Stimulated activated memory B cell treated with anti-CD40 and anti-IgM and Interleukin-4, amounts not matched to agents 10 μg/mL and 1 μg/mL and 100 μg/mL, for 72 hours (primary cell): ENCODE results near the gene CLDN14.
A peak's percentile ranks its signal among the peaks of the same experiment; 100 is the strongest.

Experiments used
- ATAC-seq: fragments of 150-1000 bp; cut with Tn5 transposase; 2 replicates; pipeline ENCODE4 v1.10.0; 2021
- H3K27ac Mint-ChIP-seq: one replicate; pipeline ENCODE4 v1.8.0; 2022; ENCODE audit warnings: mild to moderate bottlenecking, mixed read lengths
- H3K27me3 Mint-ChIP-seq: one replicate; pipeline ENCODE4 v1.8.0; 2022; ENCODE audit warnings: mixed read lengths
- H3K36me3 Mint-ChIP-seq: one replicate; pipeline ENCODE4 v1.8.0; 2022; ENCODE audit warnings: mixed read lengths
- H3K4me1 Mint-ChIP-seq: one replicate; pipeline ENCODE4 v1.8.0; 2022; ENCODE audit warnings: mixed read lengths
- H3K4me3 Mint-ChIP-seq: one replicate; pipeline ENCODE4 v1.8.0; 2022; ENCODE audit warnings: mild to moderate bottlenecking, moderate library complexity, mixed read lengths
- H3K9me3 Mint-ChIP-seq: one replicate; pipeline ENCODE4 v1.8.0; 2022; ENCODE audit warnings: mixed read lengths

CLDN14 gene

GRCh38 chr21:36464590-36464989 is 15.3 kb downstream of the CLDN14 start:
- Mint-ChIP-seq H3K36me3 (no peaks in the 10 kb centered on the region), H3K4me3 (no peak overlapping the region), H3K27me3 (peaks cover 27% of the 10 kb centered on the region), H3K9me3 (no peaks in the 10 kb centered on the region), H3K27ac (no peak overlapping the region), H3K4me1 (peaks cover 7% of the 10 kb centered on the region)
- no peak for ATAC-seq

DNA sequence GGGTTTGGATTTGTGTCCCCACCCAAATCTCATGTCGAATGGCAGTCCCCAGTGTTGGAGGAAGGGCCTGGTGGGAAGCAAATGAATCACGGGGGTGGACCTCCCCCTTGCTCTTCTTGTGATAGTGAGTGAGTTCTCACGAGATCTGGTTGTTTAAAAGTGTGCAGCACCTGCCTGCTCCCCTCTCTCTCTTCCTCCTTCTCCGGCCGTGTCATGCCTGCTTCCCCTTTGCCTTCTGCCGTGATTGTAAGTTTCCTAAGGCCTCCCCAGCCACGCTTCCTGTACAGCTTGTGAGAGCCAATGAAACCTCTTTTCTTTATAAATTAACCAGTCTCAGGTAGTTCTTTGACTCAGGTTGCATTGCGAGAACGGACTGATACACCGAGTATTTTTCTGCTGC is 15.9 kb downstream of the CLDN14 start:
- Mint-ChIP-seq H3K4me1 (peaks cover 7% of the 10 kb centered on the region), H3K27ac (no peak overlapping the region), H3K4me3 (no peak overlapping the region), H3K9me3 (no peaks in the 10 kb centered on the region), H3K36me3 (no peaks in the 10 kb centered on the region), H3K27me3 (peaks cover 27% of the 10 kb centered on the region)
- no peak for ATAC-seq

GRCh38 chr21:36463204-36463603 is 16.7 kb downstream of the CLDN14 start:
- ATAC-seq = no peak
- Mint-ChIP-seq H3K4me3 (no peak overlapping the region), H3K36me3 (no peaks in the 10 kb centered on the region), H3K9me3 (no peaks in the 10 kb centered on the region), H3K4me1 (peaks cover 7% of the 10 kb centered on the region), H3K27me3 (peaks cover 27% of the 10 kb centered on the region), H3K27ac (no peak overlapping the region)

- Mint-ChIP-seq H3K27ac (no peak overlapping the region), H3K4me3 (no peak overlapping the region), H3K9me3 (no peaks in the 10 kb centered on the region), H3K36me3 (no peaks in the 10 kb centered on the region), H3K4me1 (peaks cover 7% of the 10 kb centered on the region), H3K27me3 (peaks cover 27% of the 10 kb centered on the region)
- ATAC-seq = no peak
Measured at GRCh38 chr21:36461918-36462486, 17.9 kb downstream of the CLDN14 start.

DNA sequence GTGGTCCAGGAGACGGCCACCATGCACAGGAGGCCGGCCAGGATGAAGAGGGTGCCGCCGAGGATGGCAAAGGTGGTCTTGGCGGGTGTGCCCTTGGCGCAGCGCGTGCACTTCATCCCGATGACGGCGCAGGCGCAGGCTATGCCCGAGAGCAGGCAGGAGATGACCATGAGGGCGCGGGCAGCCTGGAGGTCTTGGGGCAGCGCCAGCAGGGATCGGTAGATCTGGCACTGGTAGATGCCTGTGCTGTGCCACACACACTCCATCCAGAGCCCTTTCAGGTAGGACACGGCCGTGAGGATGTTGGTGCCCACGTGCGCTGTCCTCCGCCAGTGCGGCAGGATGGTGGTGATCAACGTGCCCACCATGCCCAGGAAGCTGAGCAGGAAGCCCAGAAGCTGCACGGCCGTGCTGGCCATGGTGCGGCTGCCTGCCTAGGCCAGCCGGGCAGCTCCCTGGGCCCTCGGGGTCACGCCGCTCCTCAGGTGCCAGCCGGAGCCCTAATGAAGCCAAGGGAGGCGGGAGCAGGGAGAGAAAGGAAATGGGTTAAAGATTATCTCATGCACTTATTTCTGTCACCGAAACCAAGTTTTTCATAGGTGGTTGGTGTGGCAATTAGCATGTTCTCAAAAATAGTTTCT is 18.5 kb downstream of the CLDN14 start:
- no peak for ATAC-seq
- peaks cover 27% of the 10 kb centered on the region for H3K27me3 Mint-ChIP-seq
- H3K36me3 Mint-ChIP-seq = no peaks in the 10 kb centered on the region
- no peaks in the 10 kb centered on the region for H3K9me3 Mint-ChIP-seq
- H3K4me1 Mint-ChIP-seq = peaks cover 7% of the 10 kb centered on the region
- H3K27ac Mint-ChIP-seq = no peak overlapping the region
- no peak overlapping the region for H3K4me3 Mint-ChIP-seq

DNA sequence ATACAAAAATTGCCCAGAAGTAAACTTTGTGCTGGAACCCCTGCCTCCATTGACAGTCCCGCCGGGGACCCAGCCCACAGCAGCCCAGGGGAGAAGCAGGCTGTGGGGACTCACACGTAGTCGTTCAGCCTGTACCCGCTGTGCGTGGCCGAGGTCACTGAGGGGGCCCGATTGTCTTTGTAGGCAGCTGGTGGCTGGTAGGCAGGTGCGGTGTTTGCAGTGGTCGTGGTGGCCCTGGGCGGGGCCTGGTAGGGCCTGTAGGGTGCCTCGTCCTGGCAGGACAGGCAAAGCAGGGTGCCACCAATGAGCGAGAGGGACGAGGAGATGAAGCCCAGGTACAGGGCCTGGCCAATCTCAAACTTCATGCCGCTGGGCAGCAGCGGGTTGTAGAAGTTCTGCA is 19.1 kb downstream of the CLDN14 start:
- no peak overlapping the region for H3K27ac Mint-ChIP-seq
- ATAC-seq = no peak
- H3K27me3 Mint-ChIP-seq = peaks cover 31% of the 10 kb centered on the region
- no peaks in the 10 kb centered on the region for H3K9me3 Mint-ChIP-seq
- peaks cover 7% of the 10 kb centered on the region for H3K4me1 Mint-ChIP-seq
- H3K36me3 Mint-ChIP-seq = no peaks in the 10 kb centered on the region
- no peak overlapping the region for H3K4me3 Mint-ChIP-seq

GRCh38 chr21:36459098-36459497 is 20.8 kb downstream of the CLDN14 start:
- Mint-ChIP-seq H3K4me1 (peaks cover 4% of the 10 kb centered on the region), H3K27ac (no peak overlapping the region), H3K27me3 (peaks cover 45% of the 10 kb centered on the region), H3K4me3 (no peak overlapping the region), H3K36me3 (no peaks in the 10 kb centered on the region), H3K9me3 (no peaks in the 10 kb centered on the region)
- ATAC-seq = no peak

DNA sequence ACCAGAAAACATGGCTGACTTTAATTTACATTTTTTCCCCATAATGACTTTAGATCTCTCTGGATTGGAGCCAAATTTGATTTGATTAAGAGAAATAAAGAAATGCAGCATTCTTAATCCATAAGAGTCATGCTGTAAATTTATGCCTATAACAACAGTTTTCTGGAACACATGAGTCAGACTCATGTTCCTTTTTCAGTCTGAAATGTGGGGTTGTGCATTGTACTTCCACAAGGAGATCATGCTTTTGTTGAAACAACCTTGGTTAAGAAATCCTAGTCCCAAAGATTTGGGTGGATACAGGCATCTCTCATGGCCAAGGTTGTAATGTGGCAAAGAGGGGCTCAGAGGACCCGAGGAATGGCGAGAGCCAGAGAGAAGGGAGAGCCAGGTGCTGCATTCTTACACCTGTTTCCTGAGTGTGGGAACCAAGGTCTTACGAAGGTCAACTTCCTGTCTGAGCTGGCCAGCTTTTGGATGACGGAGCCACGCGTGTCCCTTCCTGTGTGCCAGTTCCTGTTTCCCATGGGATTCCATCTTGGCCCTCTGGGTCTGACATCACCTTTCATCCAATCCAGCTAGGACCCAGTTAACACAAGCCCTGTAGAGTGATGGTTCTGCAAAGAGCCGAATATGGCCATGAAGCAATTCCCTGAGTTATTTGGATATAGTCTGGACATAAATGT is 23.1 kb downstream of the CLDN14 start:
- no peaks in the 10 kb centered on the region for H3K36me3 Mint-ChIP-seq
- no peak for ATAC-seq
- H3K27me3 Mint-ChIP-seq = peaks cover 38% of the 10 kb centered on the region
- H3K4me3 Mint-ChIP-seq = no peak overlapping the region
- no peak overlapping the region for H3K27ac Mint-ChIP-seq
- no peaks in the 10 kb centered on the region for H3K9me3 Mint-ChIP-seq
- H3K4me1 Mint-ChIP-seq = no peaks in the 10 kb centered on the region

DNA sequence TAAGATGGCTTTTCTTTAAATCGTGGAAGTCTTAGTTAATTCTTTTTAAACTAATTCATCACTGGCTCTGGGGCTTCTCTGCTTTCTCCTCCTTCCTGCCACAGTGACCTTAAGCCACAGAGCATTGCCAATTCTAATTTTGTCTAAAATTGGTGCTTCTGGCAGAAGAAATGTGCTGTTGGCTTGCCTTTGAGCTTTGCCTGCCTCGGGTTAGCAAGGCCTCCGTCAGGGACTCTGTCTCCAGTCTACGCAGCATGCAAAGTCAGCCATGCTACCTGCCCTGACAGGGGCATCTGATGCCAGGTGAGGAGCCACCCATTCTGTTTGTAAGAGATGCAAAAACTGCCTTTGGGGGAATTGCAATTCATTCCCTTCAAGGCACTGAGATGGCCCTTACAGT is 25.2 kb downstream of the CLDN14 start:
- no peak for ATAC-seq
- no peaks in the 10 kb centered on the region for H3K36me3 Mint-ChIP-seq
- H3K4me1 Mint-ChIP-seq = no peaks in the 10 kb centered on the region
- no peaks in the 10 kb centered on the region for H3K9me3 Mint-ChIP-seq
- no peak overlapping the region for H3K4me3 Mint-ChIP-seq
- H3K27ac Mint-ChIP-seq = no peak overlapping the region
- H3K27me3 Mint-ChIP-seq = peaks cover 24% of the 10 kb centered on the region

GRCh38 chr21:36454093-36454531 is 25.8 kb downstream of the CLDN14 start:
- no peak for ATAC-seq
- Mint-ChIP-seq H3K27ac (no peak overlapping the region), H3K4me3 (no peak overlapping the region)

DNA sequence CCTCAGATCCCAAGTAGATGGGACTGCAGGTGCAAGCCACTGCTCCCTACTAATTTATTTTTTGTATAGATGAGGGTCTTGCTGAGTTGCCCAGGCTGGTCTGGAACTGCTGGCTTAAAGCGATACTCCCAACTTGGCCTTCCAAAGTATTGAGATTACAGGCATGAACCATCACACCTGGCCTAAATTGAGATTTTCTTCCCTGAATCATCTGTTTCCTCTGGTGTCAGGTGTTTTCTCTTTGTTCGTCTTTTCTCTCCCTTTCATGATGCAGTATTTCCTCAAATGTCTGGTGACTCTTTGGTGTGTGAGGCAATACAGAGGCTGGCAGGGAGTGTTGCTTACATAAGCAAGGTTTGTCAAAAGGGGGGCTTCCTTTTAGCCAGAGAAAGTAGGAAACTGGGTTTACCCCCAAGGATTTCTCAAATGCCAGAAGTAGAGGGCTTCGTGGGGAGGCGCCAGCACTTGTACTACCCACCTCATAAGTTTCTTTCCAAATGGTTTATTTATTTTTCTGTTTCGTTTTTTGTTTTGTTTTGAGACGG is 27.6 kb downstream of the CLDN14 start:
- H3K4me3 Mint-ChIP-seq = no peak overlapping the region
- ATAC-seq = no peak
- H3K27me3 Mint-ChIP-seq = peaks cover 24% of the 10 kb centered on the region
- no peaks in the 10 kb centered on the region for H3K9me3 Mint-ChIP-seq
- H3K4me1 Mint-ChIP-seq = no peaks in the 10 kb centered on the region
- H3K27ac Mint-ChIP-seq = no peak overlapping the region
- no peaks in the 10 kb centered on the region for H3K36me3 Mint-ChIP-seq

More at GRCh38 chr21:36454093-36454531, 25.8 kb downstream of the CLDN14 start:
- Mint-ChIP-seq H3K36me3 (no peaks in the 10 kb centered on the region), H3K4me1 (no peaks in the 10 kb centered on the region), H3K9me3 (no peaks in the 10 kb centered on the region), H3K27me3 (peaks cover 24% of the 10 kb centered on the region)

- Mint-ChIP-seq H3K36me3 (no peaks in the 10 kb centered on the region), H3K27ac (no peak overlapping the region), H3K4me1 (no peaks in the 10 kb centered on the region), H3K9me3 (no peaks in the 10 kb centered on the region), H3K27me3 (peaks cover 24% of the 10 kb centered on the region), H3K4me3 (no peak overlapping the region)
- no peak for ATAC-seq
Measured at GRCh38 chr21:36451506-36451905, 28.4 kb downstream of the CLDN14 start.

DNA sequence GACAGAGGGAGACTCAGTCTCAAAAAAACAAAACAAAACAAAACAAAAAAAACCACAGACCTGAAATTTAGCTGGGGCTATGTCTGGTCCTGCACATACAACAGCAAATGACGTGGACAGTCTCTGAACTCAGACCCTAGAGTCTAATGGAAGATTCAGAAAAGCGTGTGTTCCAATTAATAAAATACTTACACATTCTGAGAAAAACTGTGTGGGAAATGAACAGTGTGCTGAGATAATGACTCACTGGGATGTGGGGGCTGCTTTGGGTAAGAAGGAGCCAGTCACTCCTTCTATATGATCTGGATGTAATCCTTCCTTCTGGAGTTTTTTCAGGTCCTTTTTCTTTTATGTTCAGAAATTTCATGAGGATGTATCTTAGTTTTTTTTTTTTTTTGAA is 29.4 kb downstream of the CLDN14 start:
- Mint-ChIP-seq H3K27me3 (peaks cover 16% of the 10 kb centered on the region), H3K4me3 (no peak overlapping the region), H3K36me3 (no peaks in the 10 kb centered on the region), H3K27ac (no peak overlapping the region), H3K4me1 (no peaks in the 10 kb centered on the region), H3K9me3 (no peaks in the 10 kb centered on the region)
- ATAC-seq = no peak

DNA sequence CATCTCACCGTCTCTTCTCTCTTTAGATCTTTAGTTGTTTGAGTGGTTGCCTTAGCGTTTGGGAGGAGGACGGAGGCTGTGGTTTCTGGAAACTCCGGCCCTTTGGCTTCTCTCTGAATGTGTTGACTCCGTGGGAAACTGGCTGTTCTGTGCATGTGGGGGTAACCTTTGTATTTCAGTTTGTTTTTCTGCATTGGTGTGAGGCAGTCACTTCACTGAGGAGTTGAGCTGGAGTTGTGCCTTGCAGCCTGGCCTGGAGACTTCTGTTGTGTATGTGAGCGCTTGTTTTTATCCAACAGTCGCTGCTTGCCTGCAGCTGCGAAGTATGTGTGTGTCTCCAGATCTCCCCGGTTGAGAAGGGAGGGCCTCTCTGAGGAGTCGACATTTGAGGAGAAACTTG is 33.6 kb downstream of the CLDN14 start:
- no peak for ATAC-seq
- no peaks in the 10 kb centered on the region for H3K9me3 Mint-ChIP-seq

GRCh38 chr21:36441715-36442114 is 38.2 kb downstream of the CLDN14 start:
- H3K4me1 Mint-ChIP-seq = peaks cover 5% of the 10 kb centered on the region
- H3K36me3 Mint-ChIP-seq = no peaks in the 10 kb centered on the region
- H3K4me3 Mint-ChIP-seq = no peak overlapping the region
- H3K27ac Mint-ChIP-seq = no peak overlapping the region
- no peak for ATAC-seq
- H3K27me3 Mint-ChIP-seq = no peaks in the 10 kb centered on the region
- no peaks in the 10 kb centered on the region for H3K9me3 Mint-ChIP-seq

More for the DNA sequence above, 33.6 kb downstream of the CLDN14 start:
- Mint-ChIP-seq H3K36me3 (no peaks in the 10 kb centered on the region), H3K4me3 (no peak overlapping the region), H3K27ac (no peak overlapping the region), H3K27me3 (no peaks in the 10 kb centered on the region), H3K4me1 (no peaks in the 10 kb centered on the region)

- H3K27ac Mint-ChIP-seq = no peak overlapping the region
- H3K4me1 Mint-ChIP-seq = peaks cover 5% of the 10 kb centered on the region
- no peak overlapping the region for H3K4me3 Mint-ChIP-seq
- peak; percentile 27 for ATAC-seq
- H3K27me3 Mint-ChIP-seq = peaks cover 16% of the 10 kb centered on the region
- no peaks in the 10 kb centered on the region for H3K9me3 Mint-ChIP-seq
- no peaks in the 10 kb centered on the region for H3K36me3 Mint-ChIP-seq
Measured at GRCh38 chr21:36437745-36438128, 42.2 kb downstream of the CLDN14 start.
